OCI-LY7 (cell line): ENCODE measurements around the gene ARHGAP24.

ENCODE experiments used
- EZH2phosphoT487 ChIP-seq: fragments of 200-600 bp; sonication (generic); IDR thresholded peaks from 2 replicates; pipeline ENCODE4 v1.6.1; 2018; ENCODE audit warnings: low read depth, borderline replicate concordance, mild to moderate bottlenecking, mixed run types, antibody characterized with exemption, low read length, moderate library complexity, mixed read lengths
- TF ChIP-seq, protein P1 (sequence below): fragments of 200-600 bp; sonication (generic); conservative IDR thresholded peaks from 2 replicates; pipeline ENCODE4 v1.5.1; 2014; ENCODE audit warnings: mild to moderate bottlenecking, antibody characterized with exemption, low read length, moderate library complexity, mixed read lengths

- TF ChIP-seq, protein P1, sequence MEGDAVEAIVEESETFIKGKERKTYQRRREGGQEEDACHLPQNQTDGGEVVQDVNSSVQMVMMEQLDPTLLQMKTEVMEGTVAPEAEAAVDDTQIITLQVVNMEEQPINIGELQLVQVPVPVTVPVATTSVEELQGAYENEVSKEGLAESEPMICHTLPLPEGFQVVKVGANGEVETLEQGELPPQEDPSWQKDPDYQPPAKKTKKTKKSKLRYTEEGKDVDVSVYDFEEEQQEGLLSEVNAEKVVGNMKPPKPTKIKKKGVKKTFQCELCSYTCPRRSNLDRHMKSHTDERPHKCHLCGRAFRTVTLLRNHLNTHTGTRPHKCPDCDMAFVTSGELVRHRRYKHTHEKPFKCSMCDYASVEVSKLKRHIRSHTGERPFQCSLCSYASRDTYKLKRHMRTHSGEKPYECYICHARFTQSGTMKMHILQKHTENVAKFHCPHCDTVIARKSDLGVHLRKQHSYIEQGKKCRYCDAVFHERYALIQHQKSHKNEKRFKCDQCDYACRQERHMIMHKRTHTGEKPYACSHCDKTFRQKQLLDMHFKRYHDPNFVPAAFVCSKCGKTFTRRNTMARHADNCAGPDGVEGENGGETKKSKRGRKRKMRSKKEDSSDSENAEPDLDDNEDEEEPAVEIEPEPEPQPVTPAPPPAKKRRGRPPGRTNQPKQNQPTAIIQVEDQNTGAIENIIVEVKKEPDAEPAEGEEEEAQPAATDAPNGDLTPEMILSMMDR: no peak
- no peak for TF ChIP-seq EZH2phosphoT487
These were observed 198.6 kb downstream of the ARHGAP24 start for GRCh38 chr4:85673540-85673939.
